SK-N-MC (cell line): ENCODE measurements around the gene COL20A1.
"Not testable (repeated sequence)": the region's sequence is repeated elsewhere in the genome, so short reads cannot be mapped to it uniquely, and the experiment has no call there.

ENCODE experiments used
- EZH2 ChIP-seq: fragments of 200-600 bp; sonication (generic); IDR thresholded peaks from one replicate; pipeline ENCODE4 v1.6.1; 2017; ENCODE audit warnings: antibody characterized with exemption
- FOXP2 ChIP-seq: optimal IDR thresholded peaks from 2 replicates; pipeline ENCODE3; 2011; ENCODE audit warnings: mild to moderate bottlenecking, moderate library complexity; ENCODE audit not compliant: insufficient read depth; ENCODE audit errors: extremely low read length, control extremely low read depth
- POLR2AphosphoS5 ChIP-seq: IDR thresholded peaks from 2 replicates; pipeline ENCODE4 v1.6.1; 2012; ENCODE audit warnings: mild to moderate bottlenecking, low read depth, low read length, borderline replicate concordance

DNA sequence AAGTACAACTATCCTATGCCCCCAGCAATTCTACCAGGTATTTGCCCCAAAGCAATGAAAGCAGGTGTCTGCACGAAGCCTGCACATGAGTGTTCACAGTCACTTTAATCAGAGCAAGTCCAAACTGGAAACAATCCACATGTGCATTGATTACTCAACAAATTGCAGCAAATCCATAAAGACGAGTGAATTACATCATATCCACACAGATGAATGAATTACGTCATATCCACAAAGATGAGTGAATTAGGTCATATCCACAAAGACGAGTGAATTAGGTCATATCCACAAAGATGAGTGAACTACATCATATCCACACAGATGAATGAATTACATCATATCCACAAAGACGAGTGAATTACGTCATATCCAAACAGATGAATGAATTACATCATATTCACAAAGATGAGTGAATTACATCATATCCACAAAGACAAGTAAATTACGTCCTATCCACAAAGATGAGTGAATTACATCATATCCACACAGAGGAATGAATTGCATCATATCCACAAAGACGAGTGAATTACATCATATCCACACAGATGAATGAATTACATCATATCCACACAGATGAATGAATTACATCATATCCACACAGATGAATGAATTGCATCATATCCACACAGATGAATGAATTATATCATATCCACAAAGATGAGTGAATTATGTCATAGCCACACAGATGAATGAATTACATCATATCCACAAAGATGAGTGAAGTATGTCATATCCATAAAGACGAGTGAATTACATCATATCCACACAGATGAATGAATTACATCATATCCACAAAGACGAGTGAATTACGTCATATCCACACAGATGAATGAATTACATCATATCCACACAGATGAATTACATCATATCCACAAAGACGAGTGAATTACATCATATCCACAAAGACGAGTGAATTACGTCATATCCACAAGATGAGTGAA is 46.4 kb downstream of the COL20A1 start:
- not testable (repeated sequence) for TF ChIP-seq POLR2AphosphoS5, EZH2, FOXP2
